Erythroblast (primary cell): ENCODE measurements around the gene STARD10.
A peak's percentile ranks its signal among the peaks of the same experiment; 100 is the strongest.

ENCODE experiments used
- DNase-seq, 2 experiments: peaks; one replicate each; lab custom pipeline; 2025; lab: John Stamatoyannopoulos, UW
- GATA1 ChIP-seq: IDR thresholded peaks from 2 replicates; pipeline ENCODE4 v1.6.1; 2011; ENCODE audit warnings: low read depth, mild to moderate bottlenecking, control low read depth, low read length, moderate library complexity
- POLR2A ChIP-seq: IDR thresholded peaks from 2 replicates; pipeline ENCODE4 v1.6.1; 2011; ENCODE audit warnings: mild to moderate bottlenecking, low read length

The STARD10 gene

DNA sequence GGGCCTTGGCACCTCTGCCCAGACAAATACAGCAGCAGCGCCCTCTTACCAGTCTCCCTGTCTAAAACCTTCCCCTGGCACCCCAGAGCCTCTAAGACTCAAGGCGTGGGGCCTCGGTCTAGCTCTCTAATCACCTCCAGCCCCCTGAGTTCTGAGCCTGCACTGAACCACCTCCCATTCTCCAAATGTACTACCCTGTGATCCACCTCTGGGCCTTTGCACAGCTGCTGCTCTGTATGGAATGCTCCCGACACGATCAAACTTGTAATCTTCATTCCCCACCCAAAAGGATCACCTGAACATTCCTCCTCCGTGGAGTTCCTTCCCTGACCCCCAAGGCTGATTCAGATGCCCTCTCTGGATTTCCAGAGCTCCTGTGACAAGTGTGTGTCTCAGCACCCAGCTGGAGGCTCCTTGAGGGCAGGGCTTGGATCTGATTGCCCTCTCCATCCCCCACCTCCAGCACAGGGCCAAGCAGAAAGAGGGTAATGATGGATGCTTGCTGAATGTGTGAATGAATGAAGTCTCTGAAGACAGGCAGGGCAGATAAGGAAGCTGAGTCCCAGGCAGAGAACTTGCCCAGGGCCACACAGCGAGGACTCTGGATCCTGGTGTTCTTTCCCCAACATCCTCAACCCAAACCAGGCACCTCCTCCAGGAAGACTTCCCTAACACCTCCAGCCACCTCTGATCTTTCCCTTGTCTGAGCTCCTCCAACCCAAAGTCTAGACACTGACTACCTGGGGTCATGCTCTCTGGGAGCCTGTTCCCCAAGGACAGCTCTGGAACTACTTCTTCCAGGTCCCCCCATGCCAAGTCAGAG is 18.3 kb downstream of the STARD10 start:
- no peak for DNase-seq
- TF ChIP-seq POLR2A = no peak
- TF ChIP-seq GATA1 = no peak

DNA sequence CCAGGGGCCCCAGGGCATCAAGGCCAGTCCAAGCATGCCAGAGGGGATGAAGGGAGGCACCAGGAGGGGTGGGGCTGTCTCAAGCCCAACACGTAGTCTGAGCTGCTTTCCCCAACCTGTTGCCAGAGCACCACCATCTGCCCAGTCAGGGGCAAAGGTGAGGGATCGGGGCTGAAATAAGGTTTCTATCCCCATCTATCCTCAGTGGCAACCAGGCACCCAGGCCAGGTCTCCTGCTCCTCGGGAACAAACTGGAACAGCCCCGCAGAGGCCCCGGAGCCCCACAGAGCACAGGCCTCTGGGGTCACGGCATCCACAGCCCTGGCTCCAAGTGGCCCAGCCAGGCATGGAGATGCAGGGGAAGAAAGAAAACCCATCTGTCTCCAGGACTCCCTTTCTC is 19.3 kb downstream of the STARD10 start:
- TF ChIP-seq GATA1 (no peak), POLR2A (no peak)
- DNase-seq = no peak

DNA sequence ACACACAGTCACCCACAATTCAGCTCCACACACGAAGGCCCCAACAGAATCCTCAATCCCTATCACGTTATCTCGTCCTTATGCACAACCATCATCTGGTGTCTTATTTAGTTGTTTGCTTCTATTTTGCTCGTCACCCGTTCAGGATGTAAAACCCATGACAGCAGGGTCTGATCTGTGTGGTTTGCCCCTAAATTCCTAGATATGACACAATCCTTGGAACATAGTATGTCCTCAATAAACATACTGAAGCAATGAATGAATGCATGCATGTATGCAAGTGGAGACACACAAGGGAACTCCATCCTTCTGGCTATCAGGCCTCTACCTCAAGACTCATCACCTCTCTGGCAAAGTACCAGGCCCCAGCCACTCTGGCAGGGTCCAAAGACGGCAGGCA is 20.2 kb downstream of the STARD10 start:
- TF ChIP-seq GATA1 (no peak), POLR2A (no peak)
- no peak for DNase-seq

DNA sequence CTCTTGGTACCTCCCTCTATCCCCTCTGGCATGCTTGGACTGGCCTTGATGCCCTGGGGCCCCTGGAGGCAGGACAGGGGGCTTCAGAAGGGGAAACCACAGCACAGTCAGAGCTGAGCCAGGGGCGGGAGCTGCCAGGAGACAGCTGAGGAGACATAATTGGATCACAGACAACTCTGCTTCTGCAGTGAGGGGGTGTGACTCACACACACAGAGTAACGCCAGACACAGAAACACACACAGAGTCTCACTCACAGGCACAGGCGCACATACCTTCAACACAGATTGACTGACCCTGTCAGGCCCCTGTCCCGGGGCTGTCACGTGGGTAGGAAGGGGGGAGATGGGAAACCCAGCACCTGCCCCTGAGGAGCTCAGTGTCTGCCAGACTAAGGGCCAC is 20.6 kb downstream of the STARD10 start:
- TF ChIP-seq POLR2A = no peak
- no peak for DNase-seq

DNA sequence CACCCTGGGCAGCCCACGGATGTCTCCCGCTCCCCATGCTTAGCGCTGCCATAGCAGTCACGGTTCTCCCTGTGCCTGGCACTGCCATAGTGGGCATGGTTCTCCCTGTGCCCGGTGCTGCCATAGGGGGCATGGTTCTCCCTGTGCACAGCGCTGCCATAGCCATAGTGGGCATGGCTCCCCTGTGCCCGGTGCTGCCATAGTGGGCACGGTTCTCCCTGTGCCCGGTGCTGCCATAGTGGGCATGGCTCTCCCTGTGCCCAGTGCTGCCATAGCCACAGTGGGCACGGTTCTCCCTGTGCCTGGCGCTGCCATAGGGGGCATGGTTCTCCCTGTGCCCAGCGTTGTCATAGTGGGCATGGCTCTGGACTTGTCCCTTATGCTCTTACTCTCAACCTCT is 21.8 kb downstream of the STARD10 start:
- DNase-seq = no peak
- TF ChIP-seq GATA1 (no peak), POLR2A (no peak)

DNA sequence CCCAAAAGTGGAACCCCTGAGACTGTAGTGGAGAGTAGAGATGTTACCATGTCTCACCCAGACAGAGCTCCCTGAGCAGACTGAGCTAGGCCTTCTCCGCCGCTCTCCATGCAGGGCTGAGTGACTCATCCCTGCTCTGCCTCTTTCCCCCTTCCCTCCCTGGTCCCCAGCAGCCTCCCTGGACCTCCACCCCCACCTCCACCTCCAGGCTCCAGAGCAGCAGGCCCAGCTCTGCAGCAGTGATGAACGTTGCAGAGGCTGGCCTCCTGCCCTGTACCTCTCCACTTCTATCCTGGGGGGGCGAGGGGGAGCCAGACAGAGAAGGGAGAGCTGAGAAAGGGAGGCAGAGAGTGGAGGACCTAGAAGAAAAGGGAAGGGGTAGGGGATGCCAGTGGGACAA is 22.3 kb downstream of the STARD10 start:
- TF ChIP-seq GATA1 (no peak), POLR2A (no peak)
- no peak for DNase-seq

DNA sequence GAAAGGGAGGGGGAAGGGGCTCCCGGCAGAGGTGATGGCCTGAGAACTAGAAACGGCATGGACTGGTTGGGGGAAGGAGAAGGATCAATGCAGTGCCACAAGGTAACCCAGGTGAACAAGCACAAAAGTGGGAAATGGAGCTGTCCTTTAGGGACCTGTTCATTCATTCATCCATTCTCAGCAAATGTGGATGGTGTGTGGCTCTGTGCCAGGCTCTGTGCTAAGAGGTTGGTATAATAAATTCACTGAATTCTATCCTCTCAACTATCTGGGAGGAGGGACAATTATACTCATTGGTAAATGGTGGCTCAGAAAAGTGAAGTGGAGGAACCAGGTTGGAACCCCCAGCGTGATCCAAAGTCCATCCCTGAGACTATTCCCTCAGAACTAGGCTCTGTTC is 23.0 kb downstream of the STARD10 start:
- TF ChIP-seq POLR2A (no peak), GATA1 (no peak)
- DNase-seq = no peak

DNA sequence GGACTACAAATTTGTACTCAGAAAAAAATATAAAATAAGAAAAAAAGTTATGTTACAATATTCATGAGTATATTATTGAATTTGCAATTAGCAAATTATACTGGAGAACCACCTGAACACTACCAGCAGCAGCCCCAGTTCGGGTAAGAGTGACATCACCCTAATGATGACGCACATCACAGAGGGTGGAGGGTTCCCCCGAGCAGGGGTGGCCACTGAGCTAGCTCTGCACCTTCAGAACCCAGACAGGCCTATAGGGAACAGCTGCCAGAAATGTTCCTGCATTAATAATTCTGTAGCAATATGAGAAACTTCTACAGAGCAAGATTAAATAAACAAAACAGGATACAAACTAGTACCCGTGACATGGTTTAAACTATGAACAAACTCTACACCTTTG is 24.2 kb downstream of the STARD10 start:
- no peak for TF ChIP-seq GATA1
- TF ChIP-seq POLR2A = no peak
- DNase-seq = peak in 1 of 2 experiments; percentile 17

DNA sequence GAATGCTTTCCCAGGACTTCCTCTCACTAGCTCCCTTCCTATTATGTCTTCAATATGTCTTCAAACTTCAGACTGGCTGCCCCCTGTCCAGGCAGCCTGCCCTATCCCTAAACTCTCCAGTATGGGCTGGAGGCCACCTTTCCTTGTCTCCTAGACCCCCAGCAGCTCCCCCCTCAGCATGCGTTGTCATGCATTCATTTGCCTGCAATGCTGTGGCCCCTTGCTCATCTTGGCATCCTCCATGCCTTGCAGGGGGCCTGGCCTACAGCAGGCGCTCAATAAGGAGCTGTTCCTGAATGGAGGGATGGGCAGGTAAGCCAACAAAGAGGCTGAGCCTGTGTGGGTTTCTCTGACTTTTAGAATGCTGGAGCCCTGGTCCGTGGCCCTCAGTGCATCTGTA is 25.3 kb downstream of the STARD10 start:
- TF ChIP-seq POLR2A = no peak
- TF ChIP-seq GATA1 = no peak
- no peak for DNase-seq

DNA sequence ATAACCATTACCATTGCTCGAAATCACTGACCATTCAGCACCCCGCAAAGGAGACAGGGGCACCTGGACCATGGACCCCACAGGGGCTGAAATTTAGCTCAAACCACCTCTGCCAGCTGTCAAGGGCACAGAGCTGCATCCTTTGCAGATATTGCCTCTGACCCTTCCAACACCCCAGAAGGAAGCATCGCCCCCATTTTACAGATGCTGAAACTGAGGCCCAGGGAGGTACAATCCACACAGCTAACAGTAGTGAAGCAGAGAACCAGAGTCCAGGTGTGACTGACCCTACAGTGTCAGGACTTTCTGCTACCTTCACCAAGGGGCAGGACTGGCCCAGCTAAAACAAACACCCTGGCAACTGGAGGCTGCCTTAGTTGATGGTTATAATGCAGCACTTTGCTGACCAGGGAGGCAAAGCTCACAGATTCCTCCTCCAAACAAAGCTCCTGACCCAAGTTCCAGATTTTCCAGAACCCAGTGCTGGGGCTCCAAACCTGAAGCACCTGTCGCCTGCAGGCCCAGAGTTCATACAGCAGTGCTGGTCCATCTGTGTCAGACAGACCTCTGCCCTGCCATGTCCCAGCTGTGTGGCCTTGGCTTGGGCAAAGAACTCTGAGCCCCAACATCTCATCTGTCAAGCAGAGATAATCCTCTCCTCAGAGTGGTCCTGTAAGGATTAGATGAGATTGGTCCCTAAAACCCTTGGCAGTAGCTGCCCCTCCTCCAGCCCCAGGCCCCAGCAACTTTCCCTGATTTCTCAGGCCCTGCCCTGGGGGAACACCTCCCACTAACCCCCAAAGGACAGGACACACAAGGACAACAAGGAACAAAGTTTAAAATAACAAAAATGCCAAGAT is 26.4 kb downstream of the STARD10 start:
- no peak for DNase-seq
- TF ChIP-seq GATA1 (no peak), POLR2A (no peak)

DNA sequence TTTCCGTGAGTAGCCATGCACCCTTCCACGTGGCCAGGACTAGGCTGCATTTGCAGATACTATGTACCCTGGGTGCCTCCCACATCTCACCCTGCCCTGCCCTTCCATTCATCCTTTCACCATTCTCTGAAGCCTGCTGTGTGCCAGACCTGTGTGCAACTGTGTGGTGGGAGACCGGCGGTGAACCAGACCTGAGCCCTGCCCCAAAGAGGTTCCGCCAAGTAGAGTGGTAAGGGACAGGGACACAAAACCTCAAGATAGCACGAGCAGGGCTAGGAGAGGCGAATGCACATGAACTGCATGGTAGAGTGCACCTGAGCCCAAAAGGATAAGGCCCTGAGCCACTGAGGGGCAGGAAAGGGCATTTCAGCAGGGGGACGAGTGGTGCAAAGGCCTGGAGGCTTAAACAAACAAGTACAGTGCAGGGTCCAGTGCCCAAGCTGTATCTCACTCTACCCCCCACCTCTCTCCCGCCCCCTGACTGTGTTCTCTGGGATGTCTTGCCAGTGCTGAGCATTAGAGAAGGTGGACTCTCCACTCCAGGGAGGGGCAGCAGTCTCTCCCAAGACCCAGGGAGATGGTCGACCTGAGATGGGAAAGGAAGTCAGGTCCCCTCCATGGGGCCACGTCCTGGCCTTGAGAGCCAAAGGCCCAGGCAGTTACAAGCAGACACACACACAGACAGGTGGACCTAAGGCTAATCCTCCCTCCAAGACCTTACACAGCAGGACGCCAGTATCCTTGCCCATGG is 27.5 kb downstream of the STARD10 start:
- DNase-seq = no peak
- TF ChIP-seq POLR2A (no peak), GATA1 (no peak)

DNA sequence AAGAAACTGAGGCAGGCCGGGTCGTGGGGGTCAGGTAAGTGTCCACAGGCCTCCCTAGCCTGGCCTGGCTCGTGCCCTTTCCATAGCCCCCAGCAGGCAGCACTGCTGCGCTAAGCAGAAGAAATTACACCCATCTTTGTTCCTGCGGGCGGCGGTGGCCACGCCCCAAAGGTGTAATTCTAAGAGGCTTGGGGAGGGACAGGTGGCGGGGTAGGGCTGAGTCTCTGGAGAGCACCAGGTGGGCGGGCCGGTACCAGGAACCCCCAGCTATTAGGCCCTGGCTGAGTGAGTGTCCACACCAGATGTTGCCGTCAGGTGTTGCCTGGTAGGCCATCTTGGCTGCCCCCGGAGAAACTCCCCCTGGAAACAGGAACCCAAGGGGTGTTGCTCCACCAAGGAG is 29.3 kb downstream of the STARD10 start:
- no peak for DNase-seq
- TF ChIP-seq GATA1 = no peak
- no peak for TF ChIP-seq POLR2A

DNA sequence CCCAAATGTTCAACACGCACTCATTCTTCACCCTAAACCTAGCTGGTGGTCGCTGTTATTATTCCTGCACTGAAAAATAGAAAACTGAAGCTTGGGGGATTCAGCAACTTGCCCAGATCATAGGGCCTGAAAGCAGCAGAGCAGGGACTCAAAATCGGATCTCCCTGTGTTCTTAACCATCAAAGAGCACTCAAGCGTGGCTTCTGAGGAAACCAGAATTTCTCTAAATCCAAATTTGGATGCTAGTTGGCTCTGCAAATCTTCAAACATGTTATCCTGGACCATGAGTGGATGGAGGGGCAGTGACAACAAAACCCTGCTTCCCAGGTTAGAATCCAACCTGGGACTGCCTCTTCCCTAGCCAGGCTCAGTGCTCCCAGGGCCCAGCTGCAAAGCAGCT is 30.0 kb downstream of the STARD10 start:
- DNase-seq = no peak

DNA sequence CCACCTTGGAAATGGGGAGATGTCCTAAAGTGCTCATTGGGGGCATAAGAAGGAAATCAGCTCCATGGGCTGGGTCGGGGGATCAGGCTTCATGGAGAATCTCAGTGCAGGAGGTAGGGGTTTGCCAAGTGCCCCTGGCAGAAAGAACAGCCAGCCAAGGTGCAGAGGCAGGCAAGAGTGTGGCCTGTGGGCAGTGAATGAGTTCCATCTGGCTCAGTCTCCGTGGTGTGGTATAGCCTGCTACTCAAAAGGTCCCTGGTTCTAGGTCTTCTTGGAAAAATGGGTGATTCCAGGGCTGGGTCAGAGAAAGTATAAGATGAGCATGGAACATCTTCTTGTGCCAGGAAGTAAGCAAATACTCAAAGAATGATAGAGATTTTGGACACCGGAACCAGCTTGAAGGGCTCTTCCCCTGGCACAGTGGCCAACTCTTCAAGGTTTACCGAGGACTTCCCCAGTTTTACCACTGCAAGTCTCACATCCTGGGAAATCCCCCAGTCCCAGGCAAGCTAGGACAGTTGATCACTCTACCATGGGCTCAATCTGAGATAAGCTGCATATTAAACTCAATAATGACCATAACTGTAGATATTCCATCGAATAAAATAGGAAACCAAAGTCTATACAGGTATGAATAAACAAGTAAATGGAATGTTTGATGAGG is 31.1 kb downstream of the STARD10 start:
- DNase-seq = no peak

More for the DNA sequence above, 30.0 kb downstream of the STARD10 start:
- TF ChIP-seq GATA1 (no peak), POLR2A (no peak)

More for the DNA sequence above, 31.1 kb downstream of the STARD10 start:
- no peak for TF ChIP-seq POLR2A
- TF ChIP-seq GATA1 = no peak
